ENCODE measurements around the gene ERC1.

DNA sequence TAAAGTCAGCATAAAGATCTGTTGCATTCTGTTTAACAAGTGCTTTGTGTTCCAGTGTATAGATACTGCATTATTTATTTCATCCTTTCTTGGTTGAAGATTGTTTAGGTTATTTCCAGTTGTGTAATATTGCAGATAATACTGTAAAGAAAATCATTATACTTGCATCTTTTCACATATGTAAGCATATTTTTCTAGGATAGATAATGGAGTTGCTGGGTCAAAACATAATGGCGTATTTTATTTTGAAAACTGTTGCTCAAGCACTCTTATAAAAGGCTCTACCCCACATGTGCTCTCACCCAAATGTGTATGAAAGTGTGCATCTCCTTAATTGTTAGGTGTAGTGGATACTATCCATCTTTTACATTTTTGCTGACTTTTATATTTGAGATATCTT is 329.0 kb downstream of the ERC1 start:
- no peak for TF ChIP-seq CTCF (IDR thresholded peaks at IDR 0.05; ENCODE audit: low read depth, low read length)
- no peak for TF ChIP-seq MAX (IDR thresholded peaks at IDR 0.05; ENCODE audit: low read depth, low read length)
- no peak for TF ChIP-seq POLR2A (IDR thresholded peaks at IDR 0.05; ENCODE audit: extremely low read depth, insufficient read length)
- TF ChIP-seq MYC (IDR thresholded peaks at IDR 0.05; ENCODE audit: low read depth, low read length) = no peak

Measured in NB4 (cell line).